Endothelial cell of umbilical vein (primary cell): ENCODE measurements around the gene CC2D2B.

ENCODE experiments used
- EZH2 ChIP-seq: IDR thresholded peaks from 2 replicates; pipeline ENCODE4 v1.6.1; 2012; ENCODE audit warnings: borderline replicate concordance, low read depth, mild to moderate bottlenecking, moderate library complexity, low read length, inconsistent platforms; ENCODE audit not compliant: severe bottlenecking
- FOS ChIP-seq: IDR thresholded peaks from 2 replicates; pipeline ENCODE4 v1.6.1; 2011; ENCODE audit warnings: mild to moderate bottlenecking, low read length, moderate library complexity, borderline replicate concordance; ENCODE audit not compliant: insufficient read depth
- GATA2 ChIP-seq: IDR thresholded peaks from 2 replicates; pipeline ENCODE4 v1.7.0; 2011; ENCODE audit warnings: low read depth, mild to moderate bottlenecking, moderate library complexity, mixed read lengths, low read length; ENCODE audit not compliant: insufficient read length, insufficient read depth
- JUN ChIP-seq: IDR thresholded peaks from 2 replicates; pipeline ENCODE4 v1.6.1; 2011; ENCODE audit warnings: borderline replicate concordance, low read depth; ENCODE audit not compliant: insufficient read length, insufficient read depth
- POLR2A ChIP-seq: IDR thresholded peaks from 2 replicates; pipeline ENCODE4 v1.6.1; 2012; ENCODE audit warnings: low read depth, mild to moderate bottlenecking, control low read depth, low read length
- POLR2AphosphoS5 ChIP-seq: IDR thresholded peaks from 2 replicates; pipeline ENCODE4 v1.6.1; 2012; ENCODE audit warnings: low read depth, mild to moderate bottlenecking, control low read depth, low read length, moderate library complexity; ENCODE audit not compliant: insufficient read depth
- TF ChIP-seq, protein P1 (sequence below), 2 donors: IDR thresholded peaks; 1 replicate in 1 of 2; 2 replicates in 1 of 2; pipeline ENCODE4 v1.5.1; 2011; ENCODE audit warnings: low read length in 2 of 2, mild to moderate bottlenecking in 2 of 2, moderate library complexity in 2 of 2, control low read depth in 1 of 2, inconsistent platforms in 1 of 2, low read depth in 1 of 2; ENCODE audit not compliant: insufficient read depth in 1 of 2; ENCODE audit errors: extremely low read depth in 1 of 2
- TF ChIP-seq, protein P2 (sequence below): IDR thresholded peaks from 2 replicates; pipeline ENCODE4 v1.6.1; 2011; ENCODE audit not compliant: insufficient read depth, insufficient read length

DNA sequence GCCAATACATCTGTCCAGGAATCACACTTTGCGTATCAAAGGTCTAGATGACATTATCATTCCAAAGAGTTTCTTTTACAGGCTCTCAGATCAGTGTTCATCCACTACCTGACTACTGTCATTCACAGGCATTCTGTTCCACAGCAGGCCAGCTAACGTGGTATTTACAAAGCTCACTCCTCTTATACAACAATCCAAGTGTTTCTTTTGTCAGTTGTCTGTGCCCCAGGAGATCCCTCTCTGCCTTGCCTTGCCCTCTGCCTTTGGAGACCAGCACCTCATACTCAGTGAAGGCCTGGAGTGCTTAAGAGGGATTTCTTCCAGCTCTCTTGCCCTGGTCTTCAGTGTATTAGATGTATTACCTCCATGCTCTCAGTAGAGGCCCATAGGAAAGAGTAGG is 34.6 kb upstream of the CC2D2B start:
- TF ChIP-seq, protein P1, sequence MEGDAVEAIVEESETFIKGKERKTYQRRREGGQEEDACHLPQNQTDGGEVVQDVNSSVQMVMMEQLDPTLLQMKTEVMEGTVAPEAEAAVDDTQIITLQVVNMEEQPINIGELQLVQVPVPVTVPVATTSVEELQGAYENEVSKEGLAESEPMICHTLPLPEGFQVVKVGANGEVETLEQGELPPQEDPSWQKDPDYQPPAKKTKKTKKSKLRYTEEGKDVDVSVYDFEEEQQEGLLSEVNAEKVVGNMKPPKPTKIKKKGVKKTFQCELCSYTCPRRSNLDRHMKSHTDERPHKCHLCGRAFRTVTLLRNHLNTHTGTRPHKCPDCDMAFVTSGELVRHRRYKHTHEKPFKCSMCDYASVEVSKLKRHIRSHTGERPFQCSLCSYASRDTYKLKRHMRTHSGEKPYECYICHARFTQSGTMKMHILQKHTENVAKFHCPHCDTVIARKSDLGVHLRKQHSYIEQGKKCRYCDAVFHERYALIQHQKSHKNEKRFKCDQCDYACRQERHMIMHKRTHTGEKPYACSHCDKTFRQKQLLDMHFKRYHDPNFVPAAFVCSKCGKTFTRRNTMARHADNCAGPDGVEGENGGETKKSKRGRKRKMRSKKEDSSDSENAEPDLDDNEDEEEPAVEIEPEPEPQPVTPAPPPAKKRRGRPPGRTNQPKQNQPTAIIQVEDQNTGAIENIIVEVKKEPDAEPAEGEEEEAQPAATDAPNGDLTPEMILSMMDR (IDR thresholded peaks at IDR 0.05; ENCODE audit: extremely low read depth in 1 of 2, insufficient read depth in 1 of 2, low read depth in 1 of 2, low read length in 2 of 2), result no peak
- TF ChIP-seq, protein P2, sequence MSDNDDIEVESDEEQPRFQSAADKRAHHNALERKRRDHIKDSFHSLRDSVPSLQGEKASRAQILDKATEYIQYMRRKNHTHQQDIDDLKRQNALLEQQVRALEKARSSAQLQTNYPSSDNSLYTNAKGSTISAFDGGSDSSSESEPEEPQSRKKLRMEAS, result no peak
- TF ChIP-seq EZH2 (no peak), POLR2A (no peak), GATA2 (no peak), POLR2AphosphoS5 (no peak), JUN (no peak), FOS (no peak)
